Peyer's patch (tissue), 4 donors: ENCODE data around the gene AFAP1L1. TPM values are rescaled to one million over a fixed set of nuclear protein-coding genes. Genes with fewer than 3 reads are reported as not detected.

Experiments
- DNase-seq, 3 donors: peaks; one replicate each; pipeline ENCODE4 v3.0.0-alpha.2; 2017 to 2019
- H3K27ac ChIP-seq, 4 donors: fragments of 200-600 bp; sonication (generic); one replicate each; pipeline ENCODE4 v1.5.1; 2016 to 2019
- H3K27me3 ChIP-seq, 2 donors: fragments of 200-600 bp; sonication (generic); one replicate each; pipeline ENCODE4 v1.5.1; 2019
- H3K36me3 ChIP-seq, 3 donors: fragments of 200-600 bp; sonication (generic); one replicate each; pipeline ENCODE4 v1.5.1; 2016 to 2019
- H3K4me1 ChIP-seq, 4 donors: fragments of 200-600 bp; sonication (generic); one replicate each; pipeline ENCODE4 v1.5.1; 2016 to 2019
- H3K4me3 ChIP-seq, 4 donors: fragments of 200-600 bp; sonication (generic); 1 replicate in 3 of 4; 2 replicates in 1 of 4; pipeline ENCODE4 v1.5.1; 2016 to 2019; ENCODE audit warnings: mild to moderate bottlenecking in 1 of 4
- H3K9me3 ChIP-seq, 4 donors: fragments of 200-600 bp; sonication (generic); one replicate each; pipeline ENCODE4 v1.5.1; 2016 to 2019; ENCODE audit warnings: mild to moderate bottlenecking in 1 of 4
- POLR2A ChIP-seq, 2 donors: fragments of 450-650 bp; IDR thresholded peaks; one replicate each; pipeline ENCODE4 v1.5.1; 2017; ENCODE audit warnings: antibody characterized with exemption in 2 of 2, mild to moderate bottlenecking in 2 of 2, moderate library complexity in 2 of 2
- total RNA-seq, 4 donors: library from RNA; depleted of rRNA; stranded (reverse); fragments of >200 nt; gene quantifications; one replicate each; pipeline ENCODE4 v1.1.0, GENCODE V29; 2016
- TF ChIP-seq, protein P1 (sequence below), 6 experiments: fragments of 450-650 bp in 4 of 6; fragments of 200-600 bp in 2 of 6; sonication (generic) in 1 of 6; IDR thresholded peaks; one replicate each; pipeline ENCODE4 v1.5.1; 2017 to 2019; ENCODE audit warnings: antibody characterized with exemption in 6 of 6, mild to moderate bottlenecking in 3 of 6, moderate library complexity in 1 of 6

Gene AFAP1L1
- total RNA-seq, 4 donors from 2014 or later: 3.3 to 14.9 (median 4.9) TPM

DNA sequence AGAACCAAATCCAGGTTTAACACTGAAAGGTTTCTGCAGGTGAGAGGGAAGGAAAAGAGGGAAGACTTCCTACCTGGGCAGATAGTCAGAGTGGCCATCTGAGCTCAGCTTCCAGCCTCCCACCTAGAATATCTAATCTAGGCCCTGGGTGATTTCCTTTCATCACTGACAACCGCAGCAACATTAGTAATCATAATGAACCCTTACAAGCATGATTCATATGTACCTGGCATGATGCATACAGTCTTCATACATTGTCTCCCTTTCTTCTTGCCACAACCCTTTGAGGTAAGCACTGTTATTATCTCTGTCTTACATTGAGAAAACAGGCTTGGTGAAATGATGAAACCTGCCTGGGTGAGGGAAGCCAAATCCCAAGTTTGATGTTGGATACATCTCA lies 13.5 kb downstream of the AFAP1L1 start:
- TF ChIP-seq POLR2A (IDR thresholded peaks at IDR 0.05): no peak
- TF ChIP-seq, protein P1, sequence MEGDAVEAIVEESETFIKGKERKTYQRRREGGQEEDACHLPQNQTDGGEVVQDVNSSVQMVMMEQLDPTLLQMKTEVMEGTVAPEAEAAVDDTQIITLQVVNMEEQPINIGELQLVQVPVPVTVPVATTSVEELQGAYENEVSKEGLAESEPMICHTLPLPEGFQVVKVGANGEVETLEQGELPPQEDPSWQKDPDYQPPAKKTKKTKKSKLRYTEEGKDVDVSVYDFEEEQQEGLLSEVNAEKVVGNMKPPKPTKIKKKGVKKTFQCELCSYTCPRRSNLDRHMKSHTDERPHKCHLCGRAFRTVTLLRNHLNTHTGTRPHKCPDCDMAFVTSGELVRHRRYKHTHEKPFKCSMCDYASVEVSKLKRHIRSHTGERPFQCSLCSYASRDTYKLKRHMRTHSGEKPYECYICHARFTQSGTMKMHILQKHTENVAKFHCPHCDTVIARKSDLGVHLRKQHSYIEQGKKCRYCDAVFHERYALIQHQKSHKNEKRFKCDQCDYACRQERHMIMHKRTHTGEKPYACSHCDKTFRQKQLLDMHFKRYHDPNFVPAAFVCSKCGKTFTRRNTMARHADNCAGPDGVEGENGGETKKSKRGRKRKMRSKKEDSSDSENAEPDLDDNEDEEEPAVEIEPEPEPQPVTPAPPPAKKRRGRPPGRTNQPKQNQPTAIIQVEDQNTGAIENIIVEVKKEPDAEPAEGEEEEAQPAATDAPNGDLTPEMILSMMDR (IDR thresholded peaks at IDR 0.05): no peak
- no peak for DNase-seq
- H3K36me3 ChIP-seq: no peaks in the 10 kb centered on the region
- H3K27ac ChIP-seq: peak overlapping the region in 1 of 4 donors; percentile 5
- H3K4me1 ChIP-seq: peaks cover 0 to 4% (median 0%) of the 10 kb centered on the region in 4 donors
- H3K27me3 ChIP-seq: no peaks in the 10 kb centered on the region
- H3K4me3 ChIP-seq: no peak overlapping the region
- no peaks in the 10 kb centered on the region for H3K9me3 ChIP-seq

DNA sequence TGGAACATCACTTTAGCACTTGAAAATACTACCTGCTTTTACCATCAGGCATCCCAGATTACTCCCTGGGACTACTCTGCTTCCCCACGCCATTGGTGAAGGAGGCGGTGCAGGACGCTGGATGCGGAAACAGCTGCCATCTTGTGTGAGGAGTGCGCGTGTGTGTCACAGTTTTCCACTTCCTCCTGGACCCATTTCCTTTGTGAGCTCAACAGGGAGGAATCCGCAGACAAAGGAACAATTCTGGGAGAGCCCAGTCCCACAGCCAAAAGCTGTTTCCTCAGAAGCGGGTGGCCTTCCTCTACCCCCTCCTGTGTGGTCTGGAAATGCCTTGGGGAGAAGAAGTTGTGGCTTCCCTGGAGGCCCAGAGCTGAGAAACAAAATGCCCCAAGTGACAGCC lies 16.8 kb downstream of the AFAP1L1 start:
- H3K4me1 ChIP-seq: peaks cover 0 to 4% (median 0%) of the 10 kb centered on the region in 4 donors
- no peaks in the 10 kb centered on the region for H3K36me3 ChIP-seq
- no peak for DNase-seq
- no peak overlapping the region for H3K4me3 ChIP-seq
- no peaks in the 10 kb centered on the region for H3K27me3 ChIP-seq
- TF ChIP-seq POLR2A (IDR thresholded peaks at IDR 0.05): no peak
- TF ChIP-seq, protein P1 (IDR thresholded peaks at IDR 0.05): no peak
- H3K9me3 ChIP-seq: no peaks in the 10 kb centered on the region
- peak overlapping the region in 2 of 4 donors; percentile 57 to 59 for H3K27ac ChIP-seq

DNA sequence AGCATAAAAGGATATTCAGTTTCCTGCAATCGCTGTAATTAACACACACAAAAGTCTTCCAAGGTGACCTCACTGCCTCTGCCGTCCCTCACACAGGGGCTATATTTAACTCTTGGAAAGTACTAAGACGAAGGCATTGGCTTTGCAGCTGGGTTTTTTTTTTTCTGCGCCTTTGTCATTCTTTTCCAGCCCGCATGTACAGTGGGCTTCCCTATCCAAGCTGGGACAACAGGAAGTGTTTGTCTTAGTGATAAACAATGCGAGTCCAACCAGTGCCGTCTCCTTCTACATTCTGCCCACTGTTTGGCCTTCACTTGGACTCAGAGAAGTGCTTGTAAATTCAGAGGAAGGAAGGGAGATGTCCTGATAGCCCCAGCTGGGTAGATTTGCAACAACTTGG lies 17.6 kb downstream of the AFAP1L1 start:
- TF ChIP-seq, protein P1 (IDR thresholded peaks at IDR 0.05): no peak
- TF ChIP-seq POLR2A (IDR thresholded peaks at IDR 0.05): no peak
- no peak for DNase-seq
- Histone ChIP-seq H3K36me3 (no peaks in the 10 kb centered on the region), H3K9me3 (no peaks in the 10 kb centered on the region), H3K4me1 (peaks cover 0 to 4% (median 0%) of the 10 kb centered on the region in 4 donors), H3K4me3 (no peak overlapping the region), H3K27ac (peak overlapping the region in 2 of 4 donors; percentile 35 to 59), H3K27me3 (no peaks in the 10 kb centered on the region)

DNA sequence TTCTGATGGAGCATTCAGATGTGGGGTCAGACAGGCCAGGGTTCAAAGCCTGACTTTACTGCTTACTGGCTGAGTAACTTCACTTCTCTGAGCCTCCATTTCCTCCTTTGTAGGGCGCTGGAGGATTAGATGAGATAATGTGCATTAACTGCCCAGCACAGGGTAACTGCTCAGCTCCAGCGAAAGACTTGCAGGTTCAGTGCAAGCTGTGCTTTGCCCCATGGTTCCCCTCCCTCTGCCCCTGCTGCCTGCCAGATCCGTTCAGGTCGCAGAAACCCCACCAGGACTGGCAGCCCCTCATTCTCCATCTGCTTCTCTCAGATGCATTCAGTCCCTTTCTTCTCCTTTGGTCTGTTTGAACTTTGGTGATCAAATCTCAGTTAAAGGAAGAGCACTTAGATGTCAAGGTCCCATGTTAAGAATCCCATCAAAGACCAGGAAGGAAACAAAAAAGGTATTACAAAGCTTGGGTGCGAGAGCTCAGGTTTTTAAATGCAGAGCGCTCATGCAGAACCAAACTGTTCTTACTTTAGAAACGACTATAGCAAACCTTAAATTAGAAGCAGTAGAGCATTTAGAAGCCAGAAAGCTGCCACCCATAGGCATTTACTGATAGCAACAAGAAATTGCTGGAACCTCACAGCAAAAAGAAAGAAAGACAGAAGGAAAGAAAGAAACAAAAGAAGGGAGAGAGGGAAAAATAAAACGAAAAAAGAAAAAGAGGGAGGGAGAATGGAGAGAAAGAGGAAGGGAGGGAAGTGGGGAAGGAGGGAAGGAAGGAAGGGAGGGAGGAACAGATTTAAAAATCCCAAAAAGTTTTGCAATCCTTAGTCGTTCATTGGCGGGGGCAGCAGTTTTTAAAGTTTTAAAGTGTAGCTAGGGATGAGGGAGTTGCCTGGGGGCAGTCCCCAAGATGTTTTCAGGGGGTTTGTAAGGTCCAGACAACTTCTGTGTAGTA lies 23.5 kb downstream of the AFAP1L1 start:
- no peaks in the 10 kb centered on the region for H3K36me3 ChIP-seq
- H3K4me3 ChIP-seq: no peak overlapping the region
- no peak for DNase-seq
- H3K27me3 ChIP-seq: no peaks in the 10 kb centered on the region
- no peaks in the 10 kb centered on the region for H3K9me3 ChIP-seq
- no peak overlapping the region for H3K27ac ChIP-seq
- TF ChIP-seq POLR2A (IDR thresholded peaks at IDR 0.05): no peak
- TF ChIP-seq, protein P1 (IDR thresholded peaks at IDR 0.05): no peak
- peaks cover 0 to 3% (median 0%) of the 10 kb centered on the region in 4 donors for H3K4me1 ChIP-seq

DNA sequence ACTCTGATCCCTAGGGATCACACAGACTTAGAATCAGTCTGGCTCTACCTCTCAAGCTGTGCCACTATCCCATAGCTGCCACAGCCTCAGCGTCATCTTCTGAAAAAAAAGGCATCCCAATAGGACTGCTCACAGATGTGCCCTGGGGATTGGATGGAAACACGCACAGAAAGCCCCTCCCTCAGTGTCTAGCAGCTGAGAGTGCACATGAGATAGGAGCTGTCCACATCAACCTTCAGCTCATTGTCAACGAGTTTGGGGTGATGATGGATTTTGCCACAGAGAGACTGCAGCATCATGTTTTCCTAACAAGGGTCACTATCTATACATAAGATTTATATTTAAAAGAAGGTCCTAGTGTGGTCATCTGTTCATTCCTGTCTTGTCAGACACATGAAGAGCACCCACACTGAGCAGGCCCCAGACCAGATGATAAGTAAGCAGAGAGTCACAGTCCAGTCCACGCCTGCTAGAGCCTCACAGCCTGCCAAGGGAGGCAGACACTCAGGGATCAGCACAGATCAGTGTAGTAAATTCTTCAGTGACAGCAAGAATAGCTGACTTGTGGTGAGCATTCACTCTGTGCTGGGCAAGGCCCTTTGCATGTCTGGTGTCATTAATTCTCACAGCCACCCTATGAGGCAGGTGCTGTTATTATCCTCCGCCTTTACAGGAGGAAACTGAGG lies 25.8 kb downstream of the AFAP1L1 start:
- no peak for TF ChIP-seq POLR2A (IDR thresholded peaks at IDR 0.05)
- TF ChIP-seq, protein P1 (IDR thresholded peaks at IDR 0.05): no peak
- Histone ChIP-seq H3K36me3 (no peaks in the 10 kb centered on the region), H3K27me3 (no peaks in the 10 kb centered on the region), H3K9me3 (no peaks in the 10 kb centered on the region), H3K4me3 (no peak overlapping the region), H3K4me1 (peaks cover 0 to 3% (median 0%) of the 10 kb centered on the region in 4 donors), H3K27ac (no peak overlapping the region)
- no peak for DNase-seq
